Neural progenitor cell (in vitro differentiated cells): ENCODE data around the gene ZDHHC17. TPM values are rescaled to one million over a fixed set of nuclear protein-coding genes. Genes with fewer than 3 reads are reported as not detected.

Experiments used
- DNase-seq: peaks from one replicate; pipeline ENCODE4 v3.0.0-alpha.2; 2016; ENCODE audit warnings: low spot score
- H2AFZ ChIP-seq: fragments of 200-600 bp; sonication (generic); replicated peaks from 2 replicates; pipeline ENCODE4 v1.6.1; 2016; ENCODE audit warnings: antibody characterized with exemption
- H3F3A ChIP-seq: fragments of 200-600 bp; sonication (generic); 2 replicates; pipeline ENCODE4 v1.6.1; 2016; ENCODE audit warnings: antibody characterized with exemption, low read depth
- H3K27ac ChIP-seq: fragments of 200-600 bp; sonication (generic); 2 replicates; pipeline ENCODE4 v1.5.1; 2016; ENCODE audit warnings: mild to moderate bottlenecking
- H3K27me3 ChIP-seq: fragments of 200-600 bp; sonication (generic); 2 replicates; pipeline ENCODE4 v1.6.1; 2016; ENCODE audit warnings: mild to moderate bottlenecking, moderate library complexity
- H3K36me3 ChIP-seq: fragments of 200-600 bp; sonication (generic); 2 replicates; pipeline ENCODE4 v1.5.1; 2016
- H3K4me1 ChIP-seq: fragments of 200-600 bp; sonication (generic); 2 replicates; pipeline ENCODE4 v1.6.1; 2016; ENCODE audit warnings: mixed run types
- H3K4me2 ChIP-seq: fragments of 200-600 bp; sonication (generic); 2 replicates; pipeline ENCODE4 v1.6.1; 2016
- H3K4me3 ChIP-seq: fragments of 200-600 bp; sonication (generic); 2 replicates; pipeline ENCODE4 v1.5.1; 2016
- H3K79me2 ChIP-seq: fragments of 200-600 bp; sonication (generic); 2 replicates; pipeline ENCODE4 v1.6.1; 2016; ENCODE audit warnings: low read depth
- H3K9ac ChIP-seq: fragments of 200-600 bp; sonication (generic); 2 replicates; pipeline ENCODE4 v1.6.1; 2016
- H3K9me3 ChIP-seq: fragments of 200-600 bp; sonication (generic); 2 replicates; pipeline ENCODE4 v1.5.1; 2016; ENCODE audit warnings: low read depth
- H4K20me1 ChIP-seq: fragments of 200-600 bp; sonication (generic); 2 replicates; pipeline ENCODE4 v1.6.1; 2016; ENCODE audit warnings: low read depth
- H3K27ac Mint-ChIP-seq: 3 replicates; pipeline ENCODE4 v1.8.0; 2021; ENCODE audit warnings: mixed read lengths
- H3K27me3 Mint-ChIP-seq: 2 replicates; pipeline ENCODE4 v1.8.0; 2022; ENCODE audit warnings: low read depth, mild to moderate bottlenecking, inconsistent platforms, moderate library complexity, mixed read lengths; ENCODE audit not compliant: insufficient read depth
- H3K36me3 Mint-ChIP-seq: 3 replicates; pipeline ENCODE4 v1.8.0; 2021; ENCODE audit warnings: mixed read lengths
- H3K4me1 Mint-ChIP-seq: 3 replicates; pipeline ENCODE4 v1.8.0; 2021; ENCODE audit warnings: mixed read lengths
- H3K4me3 Mint-ChIP-seq: 3 replicates; pipeline ENCODE4 v1.8.0; 2021; ENCODE audit warnings: mild to moderate bottlenecking, moderate library complexity, mixed read lengths
- H3K9me3 Mint-ChIP-seq: 3 replicates; pipeline ENCODE4 v1.8.0; 2020; ENCODE audit warnings: mixed read lengths
- CTCF ChIP-seq: fragments of 200-600 bp; sonication (generic); IDR thresholded peaks from 2 replicates; pipeline ENCODE4 v1.5.1; 2017; ENCODE audit warnings: antibody characterized with exemption, mild to moderate bottlenecking
- EZH2 ChIP-seq: fragments of 200-600 bp; sonication (generic); IDR thresholded peaks from 2 replicates; pipeline ENCODE4 v1.6.1; 2017; ENCODE audit warnings: antibody characterized with exemption, mild to moderate bottlenecking, moderate library complexity
- EZH2phosphoT487 ChIP-seq: fragments of 200-600 bp; sonication (generic); IDR thresholded peaks from 2 replicates; pipeline ENCODE4 v1.6.1; 2017; ENCODE audit warnings: antibody characterized with exemption
- total RNA-seq: library from RNA; depleted of rRNA; stranded (reverse); fragments of >200 nt; gene quantifications from 2 replicates; pipeline ENCODE4 v1.2.3, GENCODE V29; 2015; ENCODE audit warnings: low replicate concordance

ZDHHC17 gene
- total RNA-seq, 1 donor from 2014 or later, result 99.1 TPM

GRCh38 chr12:76880519-76881023 lies 116.7 kb downstream of the ZDHHC17 start:
- TF ChIP-seq CTCF (no peak), EZH2 (no peak), EZH2phosphoT487 (no peak)
- Histone ChIP-seq H3K27ac (no peak overlapping the region), H3K9me3 (no peaks in the 10 kb centered on the region), H3K4me1 (peaks cover 30% of the 10 kb centered on the region), H4K20me1 (peaks cover 21% of the 10 kb centered on the region), H2AFZ (peak overlapping the region; percentile 6), H3K27me3 (no peaks in the 10 kb centered on the region), H3K9ac (no peak overlapping the region), H3K4me3 (no peak overlapping the region), H3K36me3 (no peaks in the 10 kb centered on the region), H3F3A (peaks cover 14% of the 10 kb centered on the region), H3K79me2 (peaks cover 26% of the 10 kb centered on the region), H3K4me2 (no peak overlapping the region)
- no peaks in the 10 kb centered on the region for H3K9me3 Mint-ChIP-seq
- peaks cover 8% of the 10 kb centered on the region for H3K27me3 Mint-ChIP-seq
- peaks cover 3% of the 10 kb centered on the region for H3K36me3 Mint-ChIP-seq
- H3K4me3 Mint-ChIP-seq, result peak overlapping the region; percentile 90
- no peak for DNase-seq
- H3K27ac Mint-ChIP-seq, result no peak overlapping the region
- H3K4me1 Mint-ChIP-seq, result peaks cover 40% of the 10 kb centered on the region

- no peaks in the 10 kb centered on the region for H3K27me3 ChIP-seq
- Mint-ChIP-seq H3K4me1 (peaks cover 37% of the 10 kb centered on the region), H3K9me3 (no peaks in the 10 kb centered on the region), H3K36me3 (no peaks in the 10 kb centered on the region), H3K27ac (no peak overlapping the region), H3K27me3 (peaks cover 8% of the 10 kb centered on the region), H3K4me3 (no peak overlapping the region)
- H3K4me3 ChIP-seq, result no peak overlapping the region
- H3K27ac ChIP-seq, result no peak overlapping the region
- no peak overlapping the region for H3K9ac ChIP-seq
- no peak for DNase-seq
- H3K9me3 ChIP-seq, result no peaks in the 10 kb centered on the region
- TF ChIP-seq EZH2, result no peak
- TF ChIP-seq CTCF, result no peak
- no peak for TF ChIP-seq EZH2phosphoT487
- H3F3A ChIP-seq, result peaks cover 14% of the 10 kb centered on the region
- H2AFZ ChIP-seq, result no peak overlapping the region
- peaks cover 24% of the 10 kb centered on the region for H3K4me1 ChIP-seq
- H3K36me3 ChIP-seq, result no peaks in the 10 kb centered on the region
- no peak overlapping the region for H3K4me2 ChIP-seq
- peaks cover 21% of the 10 kb centered on the region for H3K79me2 ChIP-seq
- H4K20me1 ChIP-seq, result peaks cover 15% of the 10 kb centered on the region
Measured at GRCh38 chr12:76881142-76881541, 117.2 kb downstream of the ZDHHC17 start.

- no peak overlapping the region for H3K4me2 ChIP-seq
- Mint-ChIP-seq H3K9me3 (no peaks in the 10 kb centered on the region), H3K4me1 (peaks cover 28% of the 10 kb centered on the region), H3K4me3 (no peak overlapping the region), H3K27ac (no peak overlapping the region), H3K27me3 (peaks cover 8% of the 10 kb centered on the region), H3K36me3 (no peaks in the 10 kb centered on the region)
- H3K9ac ChIP-seq, result no peak overlapping the region
- H2AFZ ChIP-seq, result no peak overlapping the region
- H3K4me1 ChIP-seq, result peaks cover 12% of the 10 kb centered on the region
- no peak overlapping the region for H3K4me3 ChIP-seq
- DNase-seq, result no peak
- peaks cover 8% of the 10 kb centered on the region for H3K79me2 ChIP-seq
- peaks cover 11% of the 10 kb centered on the region for H3F3A ChIP-seq
- H3K27ac ChIP-seq, result no peak overlapping the region
- H3K9me3 ChIP-seq, result no peaks in the 10 kb centered on the region
- H3K36me3 ChIP-seq, result no peaks in the 10 kb centered on the region
- peaks cover 3% of the 10 kb centered on the region for H4K20me1 ChIP-seq
- no peaks in the 10 kb centered on the region for H3K27me3 ChIP-seq
- TF ChIP-seq CTCF, result no peak
- no peak for TF ChIP-seq EZH2
- no peak for TF ChIP-seq EZH2phosphoT487
Measured at GRCh38 chr12:76882367-76882766, 118.5 kb downstream of the ZDHHC17 start.
